Osteoblast (primary cell): Measurements from ENCODE around the gene GORASP1. TPM values are rescaled to one million over a fixed set of nuclear protein-coding genes. Genes with fewer than 3 reads are reported as not detected.

ENCODE experiments used
- DNase-seq: peaks from one replicate; pipeline ENCODE4 v3.0.0; 2011; ENCODE audit warnings: low spot score, mixed read lengths; ENCODE audit not compliant: insufficient read length; ENCODE audit errors: missing footprints
- H2AFZ ChIP-seq: 2 replicates; pipeline ENCODE4 v1.6.0; 2011; ENCODE audit warnings: mild to moderate bottlenecking, low read length
- H3K27ac ChIP-seq: 2 replicates; pipeline ENCODE4 v1.5.1; 2011; ENCODE audit warnings: mild to moderate bottlenecking, low read depth, low read length, moderate library complexity
- H3K27me3 ChIP-seq: 2 replicates; pipeline ENCODE4 v1.6.0; 2012; ENCODE audit warnings: mild to moderate bottlenecking, control low read depth, inconsistent platforms, low read length, moderate library complexity; ENCODE audit not compliant: insufficient read depth
- H3K36me3 ChIP-seq: 2 replicates; pipeline ENCODE4 v1.5.1; 2011; ENCODE audit warnings: mild to moderate bottlenecking, low read length, control low read depth, moderate library complexity; ENCODE audit not compliant: insufficient read depth
- H3K4me1 ChIP-seq: 2 replicates; pipeline ENCODE4 v1.5.1; 2011; ENCODE audit warnings: mild to moderate bottlenecking, low read length, control low read depth, moderate library complexity; ENCODE audit not compliant: insufficient read depth
- H3K4me2 ChIP-seq: 2 replicates; pipeline ENCODE4 v1.6.0; 2011; ENCODE audit warnings: mild to moderate bottlenecking, low read length; ENCODE audit not compliant: insufficient read depth
- H3K4me3 ChIP-seq: fragments of 200-600 bp; sonication (generic); 3 replicates; pipeline ENCODE4 v1.5.1; 2012; ENCODE audit warnings: mild to moderate bottlenecking, low read length, inconsistent platforms; ENCODE audit not compliant: insufficient read depth
- H3K79me2 ChIP-seq: 2 replicates; pipeline ENCODE4 v1.6.0; 2012; ENCODE audit warnings: mild to moderate bottlenecking, low read length, control low read depth, inconsistent platforms; ENCODE audit not compliant: insufficient read depth
- H3K9me3 ChIP-seq: 2 replicates; pipeline ENCODE4 v1.5.1; 2011; ENCODE audit warnings: low read depth, low read length, control low read depth
- H4K20me1 ChIP-seq: 2 replicates; pipeline ENCODE4 v1.6.0; 2012; ENCODE audit warnings: mild to moderate bottlenecking, low read length, control low read depth; ENCODE audit not compliant: insufficient read depth
- CTCF ChIP-seq: IDR thresholded peaks from 2 replicates; pipeline ENCODE4 v1.5.1; 2011; ENCODE audit warnings: mild to moderate bottlenecking, low read depth, low read length, moderate library complexity; ENCODE audit errors: extremely low read depth
- total RNA-seq: library from RNA; depleted of rRNA; stranded (reverse); fragments of >200 nt; gene quantifications from 2 replicates; pipeline ENCODE4 v1.2.3, GENCODE V29; 2012

The GORASP1 gene
- total RNA-seq, 1 donor = 46.0 TPM

- TF ChIP-seq CTCF = no peak
- peak overlapping the region; percentile 86 for H3K4me2 ChIP-seq
- no peaks in the 10 kb centered on the region for H3K27me3 ChIP-seq
- peak; percentile 97 for DNase-seq
- H3K9me3 ChIP-seq = no peaks in the 10 kb centered on the region
- H3K4me1 ChIP-seq = peaks cover 64% of the 10 kb centered on the region
- no peak overlapping the region for H2AFZ ChIP-seq
- peak overlapping the region; percentile 99 for H3K27ac ChIP-seq
- H3K4me3 ChIP-seq = peak overlapping the region; percentile 91
- peaks cover 5% of the 10 kb centered on the region for H3K36me3 ChIP-seq
- H4K20me1 ChIP-seq = peaks cover 52% of the 10 kb centered on the region
- peaks cover 57% of the 10 kb centered on the region for H3K79me2 ChIP-seq
Observed at GRCh38 chr3:39150803-39151631, 43.6 kb upstream of the GORASP1 start.

DNA sequence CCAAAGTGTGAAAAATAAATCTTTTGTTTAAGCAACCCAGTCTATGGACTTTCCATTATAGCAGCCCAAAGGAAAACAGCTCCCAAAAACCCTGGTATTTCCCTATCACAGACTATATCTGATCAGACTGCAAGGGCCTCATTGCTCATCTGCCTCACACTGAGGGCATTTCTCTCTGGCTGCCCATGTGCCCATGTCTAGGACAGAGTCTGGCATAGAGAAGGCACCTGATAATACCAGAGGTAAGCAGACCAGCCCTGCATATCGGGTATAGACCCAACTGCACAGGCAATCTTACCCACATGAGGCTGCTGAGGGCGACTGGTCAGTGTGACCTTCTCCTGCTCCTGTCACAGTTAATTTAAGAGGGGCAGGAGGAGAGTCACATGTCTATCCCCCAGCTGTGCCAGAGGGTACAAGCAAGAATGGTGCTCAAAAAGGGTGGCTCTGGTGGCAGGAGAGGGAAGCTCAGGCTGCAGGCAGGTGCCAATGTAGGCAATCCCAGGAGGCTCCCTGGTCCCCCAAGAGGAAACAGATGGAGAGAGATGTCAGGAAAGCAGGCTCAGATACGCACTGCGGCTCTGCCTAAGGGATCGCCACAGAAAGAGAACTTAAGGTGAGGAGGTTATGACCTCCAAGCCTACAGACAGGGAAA, 42.8 kb upstream of the GORASP1 start:
- Histone ChIP-seq H3K36me3 (peaks cover 13% of the 10 kb centered on the region), H3K27ac (peak overlapping the region; percentile 99), H3K9me3 (no peaks in the 10 kb centered on the region), H3K4me3 (peak overlapping the region; percentile 91), H3K4me1 (peaks cover 64% of the 10 kb centered on the region), H3K4me2 (peak overlapping the region; percentile 86), H3K79me2 (peaks cover 63% of the 10 kb centered on the region), H3K27me3 (no peaks in the 10 kb centered on the region), H2AFZ (no peak overlapping the region), H4K20me1 (peaks cover 52% of the 10 kb centered on the region)
- TF ChIP-seq CTCF = no peak
- DNase-seq = no peak

GRCh38 chr3:39149498-39150147, 42.2 kb upstream of the GORASP1 start:
- Histone ChIP-seq H3K79me2 (peaks cover 69% of the 10 kb centered on the region), H3K9me3 (no peaks in the 10 kb centered on the region), H4K20me1 (peaks cover 52% of the 10 kb centered on the region), H3K36me3 (peaks cover 19% of the 10 kb centered on the region), H3K4me1 (peaks cover 64% of the 10 kb centered on the region), H3K4me3 (no peak overlapping the region), H2AFZ (no peak overlapping the region), H3K27me3 (no peaks in the 10 kb centered on the region), H3K27ac (peak overlapping the region; percentile 99), H3K4me2 (peak overlapping the region; percentile 86)
- DNase-seq = no peak
- no peak for TF ChIP-seq CTCF

DNA sequence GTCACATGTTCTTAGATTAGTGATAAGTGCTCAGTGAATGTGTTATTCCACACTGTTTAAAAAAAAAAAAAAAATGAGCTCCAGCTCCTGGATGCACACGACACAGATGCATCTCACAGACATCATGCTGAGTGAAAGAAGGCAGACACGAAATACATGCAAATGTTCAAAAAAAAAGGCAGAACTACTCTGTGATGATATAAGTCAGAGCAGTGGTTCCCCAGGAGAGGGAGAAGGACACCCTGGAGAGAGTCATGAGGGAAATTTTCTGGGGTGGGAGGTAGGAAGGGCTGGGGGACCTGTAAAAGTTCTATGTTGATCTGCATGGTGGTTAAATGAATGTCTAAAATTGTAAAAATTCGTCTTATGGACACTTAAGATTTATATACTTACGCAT, 41.6 kb upstream of the GORASP1 start:
- Histone ChIP-seq H3K4me2 (peak overlapping the region; percentile 12), H3K79me2 (peaks cover 75% of the 10 kb centered on the region), H3K27ac (peak overlapping the region; percentile 84)

More for the DNA sequence above, 41.6 kb upstream of the GORASP1 start:
- Histone ChIP-seq H3K36me3 (peaks cover 25% of the 10 kb centered on the region), H4K20me1 (peaks cover 53% of the 10 kb centered on the region), H3K27me3 (no peaks in the 10 kb centered on the region), H3K9me3 (no peaks in the 10 kb centered on the region), H3K4me1 (peaks cover 64% of the 10 kb centered on the region), H2AFZ (no peak overlapping the region), H3K4me3 (no peak overlapping the region)
- DNase-seq = no peak
- no peak for TF ChIP-seq CTCF
